GM19372 (cell line): Measurements from ENCODE around the gene F10.
"Not testable (repeated sequence)": the region's sequence is repeated elsewhere in the genome, so short reads cannot be mapped to it uniquely, and the experiment has no call there.

ENCODE experiments used
- ATAC-seq: cut with Tn5 transposase; IDR thresholded peaks from one replicate; pipeline ENCODE4 v1.9.1; 2021; ENCODE audit warnings: mild to moderate bottlenecking, low read depth, moderate library complexity; ENCODE audit not compliant: unreplicated experiment

Gene F10

GRCh38 chr13:113098162-113098732 is 24.4 kb upstream of the F10 start:
- ATAC-seq, result no peak

- no peak for ATAC-seq
Observed at GRCh38 chr13:113099142-113099541, 23.5 kb upstream of the F10 start.

GRCh38 chr13:113102302-113102701 is 20.3 kb upstream of the F10 start:
- ATAC-seq, result not testable (repeated sequence)

- no peak for ATAC-seq
Observed at GRCh38 chr13:113102727-113103126, 19.9 kb upstream of the F10 start.

- no peak for ATAC-seq
Observed at GRCh38 chr13:113103646-113104045, 19.0 kb upstream of the F10 start.

GRCh38 chr13:113105032-113105920 is 17.3 kb upstream of the F10 start, which contains the start of gene F7:
F7 (plus strand) TSS chr13:113105791; CDS start chr13:113105842, 51 bp downstream.
- ATAC-seq, result no peak

- no peak for ATAC-seq
Observed at GRCh38 chr13:113105921-113106452, 16.6 kb upstream of the F10 start.

- ATAC-seq, result no peak
Observed at GRCh38 chr13:113106711-113107351, 15.8 kb upstream of the F10 start.

- not testable (repeated sequence) for ATAC-seq
Observed at GRCh38 chr13:113108521-113108920, 14.1 kb upstream of the F10 start.

- ATAC-seq, result no peak
Observed at GRCh38 chr13:113109151-113110047, 13.2 kb upstream of the F10 start.

- ATAC-seq, result no peak
Observed at GRCh38 chr13:113110048-113110851, 12.3 kb upstream of the F10 start.

- ATAC-seq, result no peak
Observed at GRCh38 chr13:113110852-113111315, 11.7 kb upstream of the F10 start.

- not testable (repeated sequence) for ATAC-seq
Observed at GRCh38 chr13:113111821-113112220, 10.8 kb upstream of the F10 start.

- not testable (repeated sequence) for ATAC-seq
Observed at GRCh38 chr13:113112475-113112874, 10.1 kb upstream of the F10 start.

GRCh38 chr13:113112893-113113845 is 9.4 kb upstream of the F10 start:
- ATAC-seq, result no peak

GRCh38 chr13:113113846-113114271 is 8.7 kb upstream of the F10 start:
- ATAC-seq, result no peak

- no peak for ATAC-seq
Observed at GRCh38 chr13:113114511-113115362, 7.9 kb upstream of the F10 start.
